ENCODE data around the gene NCKAP5L.
"Not testable (repeated sequence)": the region's sequence is repeated elsewhere in the genome, so short reads cannot be mapped to it uniquely, and the experiment has no call there.

Gene NCKAP5L

GRCh38 chr12:49798248-49798647 lies 30.0 kb downstream of the NCKAP5L start:
- DNase-seq (ENCODE audit: low read depth), result no peak

- no peak for DNase-seq (ENCODE audit: low read depth)
Measured at GRCh38 chr12:49797449-49797776, 30.8 kb downstream of the NCKAP5L start.

- no peak for DNase-seq (ENCODE audit: low read depth)
Measured at GRCh38 chr12:49796606-49797448, 31.4 kb downstream of the NCKAP5L start.

- DNase-seq (ENCODE audit: low read depth), result no peak
Measured at GRCh38 chr12:49796155-49796554, 32.1 kb downstream of the NCKAP5L start.

GRCh38 chr12:49795654-49796105 lies 32.5 kb downstream of the NCKAP5L start:
- no peak for DNase-seq (ENCODE audit: low read depth)

GRCh38 chr12:49794811-49795653 lies 33.2 kb downstream of the NCKAP5L start:
- no peak for DNase-seq (ENCODE audit: low read depth)

GRCh38 chr12:49794021-49794420 lies 34.2 kb downstream of the NCKAP5L start:
- no peak for DNase-seq (ENCODE audit: low read depth)

GRCh38 chr12:49793620-49794019 lies 34.6 kb downstream of the NCKAP5L start:
- no peak for DNase-seq (ENCODE audit: low read depth)

- no peak for DNase-seq (ENCODE audit: low read depth)
Measured at GRCh38 chr12:49792976-49793580, 35.1 kb downstream of the NCKAP5L start.

- DNase-seq (ENCODE audit: low read depth), result no peak
Measured at GRCh38 chr12:49792181-49792970, 35.8 kb downstream of the NCKAP5L start.

- DNase-seq (ENCODE audit: low read depth), result no peak
Measured at GRCh38 chr12:49791700-49792099, 36.5 kb downstream of the NCKAP5L start.

GRCh38 chr12:49790741-49791555 lies 37.3 kb downstream of the NCKAP5L start:
- DNase-seq (ENCODE audit: low read depth), result no peak

- no peak for DNase-seq (ENCODE audit: low read depth)
Measured at GRCh38 chr12:49789992-49790391, 38.2 kb downstream of the NCKAP5L start.

- DNase-seq (ENCODE audit: low read depth), result no peak
Measured at GRCh38 chr12:49787672-49788071, 40.5 kb downstream of the NCKAP5L start.

- DNase-seq (ENCODE audit: low read depth), result peak; percentile 24
Measured at GRCh38 chr12:49784756-49785409, 43.3 kb downstream of the NCKAP5L start.

GRCh38 chr12:49783917-49784676 lies 44.1 kb downstream of the NCKAP5L start:
- peak; percentile 46 for DNase-seq (ENCODE audit: low read depth)

GRCh38 chr12:49780914-49781313 lies 47.3 kb downstream of the NCKAP5L start:
- DNase-seq (ENCODE audit: low read depth), result not testable (repeated sequence)

- DNase-seq (ENCODE audit: low read depth), result no peak
Measured at GRCh38 chr12:49779581-49779980, 48.6 kb downstream of the NCKAP5L start.

Measured in amniotic epithelial cell (primary cell).